GM12891 (cell line): ENCODE measurements around the gene LYPD3.

Experiments used
- DNase-seq: peaks from one replicate; pipeline ENCODE4 v3.0.0; 2011; ENCODE audit warnings: low spot score; ENCODE audit not compliant: insufficient read length
- FAIRE-seq: peaks from 2 replicates; lab custom pipeline; 2011; peaks lifted over from hg19 to GRCh38; lab: Jason Lieb, UNC
- PAX5 ChIP-seq: IDR thresholded peaks from 2 replicates; pipeline ENCODE4 v1.6.1; 2011; ENCODE audit warnings: low read length, moderate library complexity, mild to moderate bottlenecking; ENCODE audit not compliant: insufficient read depth, severe bottlenecking
- POLR2A ChIP-seq: IDR thresholded peaks from 2 replicates; pipeline ENCODE4 v1.6.1; 2011; ENCODE audit warnings: low read depth, low read length, control low read depth
- POLR2AphosphoS5 ChIP-seq: IDR thresholded peaks from 2 replicates; pipeline ENCODE4 v1.6.1; 2011; ENCODE audit warnings: low read depth, low read length, control low read depth
- POU2F2 ChIP-seq: IDR thresholded peaks from 2 replicates; pipeline ENCODE4 v1.6.1; 2011; ENCODE audit warnings: low read depth, mild to moderate bottlenecking, control low read depth, low read length, moderate library complexity
- SPI1 ChIP-seq: IDR thresholded peaks from 2 replicates; pipeline ENCODE4 v1.6.1; 2011; ENCODE audit warnings: low read depth, low read length, control low read depth
- TAF1 ChIP-seq: IDR thresholded peaks from 2 replicates; pipeline ENCODE4 v1.6.1; 2011; ENCODE audit warnings: low read depth, low read length, control low read depth

The LYPD3 gene

DNA sequence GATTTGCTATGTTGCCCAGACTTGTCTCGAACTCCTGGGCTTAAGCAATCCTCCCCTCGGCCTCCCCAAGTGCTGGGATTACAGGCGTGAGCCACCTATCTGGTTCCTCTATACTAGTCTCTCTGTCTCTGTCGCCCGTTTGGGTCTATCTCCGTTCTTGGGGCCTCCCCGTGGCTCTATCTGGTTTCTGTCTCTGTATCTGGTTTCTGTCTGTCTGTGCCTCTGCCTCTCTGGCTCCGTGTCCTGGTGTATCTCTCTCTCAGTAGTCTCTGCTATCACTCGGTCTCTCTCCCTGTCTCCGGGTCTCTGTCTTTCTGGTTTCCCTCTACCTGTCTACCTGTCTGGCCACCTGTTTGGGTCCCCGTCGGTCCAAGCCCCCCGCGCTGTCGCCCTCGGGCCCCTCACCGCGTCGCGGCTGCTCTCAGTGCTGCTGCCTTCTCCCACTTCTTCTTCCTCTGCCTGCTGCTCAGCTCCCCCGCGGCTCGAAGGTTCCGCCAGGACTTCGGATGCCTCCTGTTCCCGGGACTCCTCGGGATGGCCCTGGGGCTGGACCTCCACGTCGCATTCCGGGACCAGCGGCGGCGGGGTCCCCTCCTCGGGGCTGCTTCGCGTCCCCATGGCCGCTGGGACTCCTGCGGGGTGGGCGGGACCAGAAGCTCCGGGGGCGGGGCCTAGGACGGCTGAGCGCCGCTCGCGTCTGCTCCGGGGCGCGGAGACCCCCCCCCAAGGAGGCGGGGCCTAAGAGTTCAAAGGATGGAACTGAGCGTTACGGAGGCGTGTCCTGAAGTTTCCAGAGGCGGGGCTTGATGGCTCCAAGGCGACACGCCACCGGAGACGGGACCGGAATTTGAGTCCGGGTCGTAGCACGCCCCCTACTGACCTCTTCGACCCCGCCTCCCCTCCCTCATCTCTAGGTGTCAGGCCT, 38.4 kb upstream of the LYPD3 start:
- FAIRE-seq (peak; percentile 97), DNase-seq (peak; percentile 98)
- no peak for TF ChIP-seq POLR2A
- TF ChIP-seq SPI1 = 0 out of 2 replicates have a peak, but pooled peaks have one; percentile 29
- TF ChIP-seq TAF1 = 0 out of 2 replicates have a peak, but pooled peaks have one; percentile 12

DNA sequence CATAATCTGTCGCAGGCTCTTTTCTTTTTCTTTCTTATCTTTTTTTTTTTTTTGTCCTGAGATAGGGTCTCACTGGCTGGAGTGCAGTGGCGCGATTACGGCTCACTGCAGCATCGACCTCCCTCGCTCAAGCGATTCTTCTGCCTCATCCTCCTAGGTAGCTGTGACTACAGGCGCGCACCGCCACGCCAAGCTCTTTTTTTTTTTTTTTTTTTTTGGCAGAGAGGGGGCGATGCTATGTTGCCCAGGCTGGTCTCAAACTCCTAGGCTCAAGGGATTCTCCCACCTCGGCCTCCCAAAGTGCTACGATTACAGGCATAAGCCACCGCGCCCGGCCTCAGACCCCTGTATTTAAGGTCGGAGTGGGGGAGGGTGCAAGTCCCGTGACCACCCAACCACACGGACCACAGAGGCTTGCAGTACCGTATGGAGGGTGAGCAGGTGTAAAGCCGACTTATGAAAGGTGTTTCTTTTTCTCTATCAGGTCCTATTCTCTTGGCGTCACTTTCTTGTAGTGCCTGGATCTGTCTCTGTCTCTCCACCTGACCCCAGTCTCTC, 37.1 kb upstream of the LYPD3 start:
- TF ChIP-seq SPI1 (no peak), POLR2A (no peak), POU2F2 (no peak), POLR2AphosphoS5 (no peak), PAX5 (no peak), TAF1 (no peak)
- FAIRE-seq = no peak
- DNase-seq = no peak

GRCh38 chr19:43501661-43502418, 36.4 kb upstream of the LYPD3 start:
- DNase-seq (no peak), FAIRE-seq (no peak)
- no peak for TF ChIP-seq TAF1
- no peak for TF ChIP-seq POLR2A
- no peak for TF ChIP-seq POU2F2
- TF ChIP-seq PAX5 = no peak

- TF ChIP-seq POLR2A = no peak
- TF ChIP-seq POLR2AphosphoS5 = no peak
- no peak for TF ChIP-seq PAX5
- FAIRE-seq = no peak
- no peak for DNase-seq
Measured at GRCh38 chr19:43499042-43499441, 33.6 kb upstream of the LYPD3 start.

- TF ChIP-seq TAF1 (no peak), SPI1 (no peak), POU2F2 (no peak), POLR2AphosphoS5 (no peak), PAX5 (no peak), POLR2A (no peak)
- FAIRE-seq (no peak), DNase-seq (no peak)
Measured at GRCh38 chr19:43498233-43498842, 32.9 kb upstream of the LYPD3 start.

DNA sequence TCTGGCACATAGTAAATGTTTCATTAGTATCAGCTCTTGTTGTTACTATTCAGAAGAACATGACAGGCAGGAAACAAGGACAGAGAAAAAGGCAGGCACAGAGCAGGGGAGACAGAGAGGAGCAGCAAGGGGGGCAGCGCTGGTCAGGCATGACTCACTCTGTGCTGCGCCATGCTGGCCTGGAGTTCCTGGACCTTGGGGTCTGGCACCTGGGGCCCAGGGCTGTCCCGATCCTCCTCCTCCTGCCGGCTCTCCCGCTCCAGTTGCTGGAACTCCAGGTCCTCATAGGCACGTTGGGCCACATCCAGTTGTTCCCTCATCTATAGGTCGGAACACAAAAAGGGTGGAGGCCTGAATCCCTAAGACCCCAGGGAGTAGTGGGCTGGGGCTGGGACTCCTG, 31.6 kb upstream of the LYPD3 start:
- DNase-seq (no peak), FAIRE-seq (no peak)
- TF ChIP-seq POLR2AphosphoS5 (no peak), POU2F2 (no peak), SPI1 (no peak), PAX5 (no peak), TAF1 (no peak), POLR2A (no peak)

- no peak for TF ChIP-seq POLR2AphosphoS5
- no peak for TF ChIP-seq PAX5
- no peak for TF ChIP-seq TAF1
- TF ChIP-seq POU2F2 = no peak
- no peak for TF ChIP-seq SPI1
- no peak for TF ChIP-seq POLR2A
- DNase-seq (no peak), FAIRE-seq (no peak)
Measured at GRCh38 chr19:43495082-43495481, 29.7 kb upstream of the LYPD3 start.

DNA sequence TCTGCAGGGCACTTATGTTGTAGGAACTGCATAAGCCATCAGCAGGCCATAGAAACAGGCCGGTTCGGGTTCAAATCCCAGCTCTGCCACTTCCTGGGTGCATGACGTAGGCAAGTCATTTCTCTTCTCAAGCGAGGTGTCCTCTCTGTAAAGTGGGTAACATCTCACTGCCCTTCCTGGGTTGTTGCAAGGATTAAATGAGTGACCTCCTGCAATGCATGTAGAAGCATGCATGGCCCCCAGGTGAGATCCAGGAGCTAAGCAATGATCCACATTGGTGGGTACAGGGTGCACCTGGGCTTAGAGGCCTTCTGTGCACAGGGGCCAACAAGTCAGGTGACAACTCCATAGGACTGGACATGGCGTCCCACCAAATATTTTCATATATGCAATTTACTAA, 25.4 kb upstream of the LYPD3 start:
- no peak for FAIRE-seq

DNA sequence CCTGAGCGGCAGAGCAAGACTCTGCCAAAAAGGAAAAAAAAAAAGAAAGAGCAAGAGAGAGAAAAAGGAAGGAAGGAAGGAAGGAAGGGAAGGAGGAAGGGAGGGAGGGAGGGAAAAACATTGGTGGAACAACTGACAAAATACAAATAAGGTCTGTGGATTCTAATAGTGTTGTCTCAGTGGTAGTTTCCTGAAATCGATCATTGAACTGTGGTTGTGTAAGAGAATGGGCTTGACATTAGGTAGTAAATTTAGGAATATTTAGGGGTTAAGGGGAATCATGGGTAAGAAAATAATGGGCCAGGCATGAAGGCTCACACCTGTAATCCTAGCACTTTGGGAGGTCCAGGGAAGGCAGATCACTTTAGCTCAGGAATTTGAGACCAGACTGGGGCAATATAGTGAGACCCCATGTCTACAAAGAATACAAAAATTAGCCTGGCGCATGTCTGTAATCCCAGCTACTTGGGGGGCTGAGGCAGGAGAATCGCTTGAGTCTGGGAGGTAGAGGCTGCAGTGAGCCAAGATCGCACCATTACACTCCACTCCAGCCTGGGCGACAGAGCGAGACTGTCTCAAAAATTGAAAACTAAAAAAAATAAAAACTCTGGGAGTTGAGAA, 24.7 kb upstream of the LYPD3 start:
- TF ChIP-seq POU2F2 = no peak
- no peak for TF ChIP-seq TAF1
- no peak for TF ChIP-seq POLR2A
- TF ChIP-seq POLR2AphosphoS5 = no peak
- TF ChIP-seq PAX5 = no peak
- no peak for TF ChIP-seq SPI1
- no peak for DNase-seq

More for the DNA sequence above, 25.4 kb upstream of the LYPD3 start:
- no peak for DNase-seq
- TF ChIP-seq SPI1 (no peak), TAF1 (no peak), POLR2AphosphoS5 (no peak), POLR2A (no peak), PAX5 (no peak), POU2F2 (no peak)

More for the DNA sequence above, 24.7 kb upstream of the LYPD3 start:
- FAIRE-seq = peak; percentile 13
